Naive thymus-derived CD4-positive, alpha-beta T cell (primary cell): ENCODE results near the gene NCOA3. TPM values are rescaled to one million over a fixed set of nuclear protein-coding genes. Genes with fewer than 3 reads are reported as not detected.

Experiments used
- ATAC-seq: fragments of 150-1000 bp; cut with Tn5 transposase; 2 replicates; pipeline ENCODE4 v1.10.0; 2021; ENCODE audit warnings: mild to moderate bottlenecking, moderate library complexity
- CTCF ChIA-PET: fragments of 350-600 bp; sonication (Branson Sonifier 250); formaldehyde crosslinking; loops from one replicate; lab custom pipeline; 2021; ENCODE audit warnings: antibody characterized with exemption; lab: Charles Lee
- POLR2A ChIA-PET: fragments of 350-600 bp; sonication (Branson Sonifier 250); formaldehyde crosslinking; loops from one replicate; lab custom pipeline; 2021; ENCODE audit warnings: antibody characterized with exemption, inconsistent platforms; lab: Charles Lee
- DNase-seq, 9 donors: peaks; one replicate each; pipeline versions ENCODE4 v3.0.0 to v3.0.0-alpha.2; 2020 to 2022; ENCODE audit warnings: mixed read lengths in 1 of 9
- H3K27ac ChIP-seq: one replicate; pipeline ENCODE4 v1.7.0; 2013; ENCODE audit warnings: mild to moderate bottlenecking, low read depth, low read length, moderate library complexity
- H3K27me3 ChIP-seq, 2 donors: one replicate each; pipeline ENCODE4 v1.7.0; 2013; ENCODE audit warnings: low read length in 2 of 2, mild to moderate bottlenecking in 2 of 2, moderate library complexity in 2 of 2; ENCODE audit not compliant: control insufficient read depth in 2 of 2, insufficient read depth in 2 of 2
- H3K36me3 ChIP-seq, 3 experiments: 1 replicate in 2 of 3; 2 replicates in 1 of 3; pipeline ENCODE4 v1.7.0; 2013; ENCODE audit warnings: low read length in 3 of 3, mild to moderate bottlenecking in 3 of 3, moderate library complexity in 1 of 3; ENCODE audit not compliant: insufficient read depth in 3 of 3, control insufficient read depth in 2 of 3
- H3K4me1 ChIP-seq, 2 donors: one replicate each; pipeline ENCODE4 v1.7.0; 2013; ENCODE audit warnings: low read length in 2 of 2, mild to moderate bottlenecking in 2 of 2, moderate library complexity in 1 of 2; ENCODE audit not compliant: control insufficient read depth in 2 of 2, insufficient read depth in 2 of 2
- H3K4me3 ChIP-seq: 2 replicates; pipeline ENCODE4 v1.7.0; 2013; ENCODE audit warnings: mild to moderate bottlenecking, low read length
- H3K9me3 ChIP-seq, 3 experiments: 1 replicate in 2 of 3; 2 replicates in 1 of 3; pipeline ENCODE4 v1.7.0; 2013; ENCODE audit warnings: low read length in 3 of 3; ENCODE audit not compliant: control insufficient read depth in 2 of 3
- H3K27ac Mint-ChIP-seq, 9 donors: one replicate each; pipeline ENCODE4 v1.8.0; 2020 to 2022; ENCODE audit warnings: mixed read lengths in 9 of 9, mild to moderate bottlenecking in 8 of 9, moderate library complexity in 5 of 9, inconsistent platforms in 2 of 9
- H3K27me3 Mint-ChIP-seq, 5 donors: one replicate each; pipeline ENCODE4 v1.8.0; 2021 to 2022; ENCODE audit warnings: mixed read lengths in 5 of 5, mild to moderate bottlenecking in 1 of 5
- H3K36me3 Mint-ChIP-seq, 5 donors: one replicate each; pipeline ENCODE4 v1.8.0; 2020 to 2022; ENCODE audit warnings: mixed read lengths in 5 of 5, mild to moderate bottlenecking in 3 of 5, inconsistent platforms in 1 of 5
- H3K4me1 Mint-ChIP-seq, 7 donors: one replicate each; pipeline ENCODE4 v1.8.0; 2020 to 2022; ENCODE audit warnings: mixed read lengths in 7 of 7, mild to moderate bottlenecking in 3 of 7, inconsistent platforms in 1 of 7
- H3K4me3 Mint-ChIP-seq, 10 donors: one replicate each; pipeline ENCODE4 v1.8.0; 2020 to 2022; ENCODE audit warnings: mild to moderate bottlenecking in 10 of 10, mixed read lengths in 10 of 10, moderate library complexity in 6 of 10, inconsistent platforms in 2 of 10
- H3K9me3 Mint-ChIP-seq, 11 donors: one replicate each; pipeline ENCODE4 v1.8.0; 2020 to 2022; ENCODE audit warnings: mixed read lengths in 11 of 11, mild to moderate bottlenecking in 4 of 11, inconsistent platforms in 1 of 11, moderate library complexity in 1 of 11
- intact Hi-C, 2 donors: fragments of 100-400 bp; cut with micrococcal nuclease; formaldehyde crosslinking; loops; one replicate each; pipeline ENCODE4 v1.15.1; 2023
- polyA plus RNA-seq, 2 donors: library from polyadenylated mRNA; unstranded; fragments of 300-500 nt; fragmentation: Illumina TruSeq; gene quantifications; one replicate each; pipeline ENCODE4 v1.2.3, GENCODE V29; 2021
- total RNA-seq, 6 experiments: library from RNA in 5 of 6; stranded (reverse) in 5 of 6; gene quantifications; 1 replicate in 5 of 6; 2 replicates in 1 of 6; pipeline ENCODE4 v1.2.3 and lab custom pipeline; 2021 to 2026

NCOA3 gene
- total and polyA plus RNA-seq, 7 experiments from 2014 or later = 20.3 to 115 (median 85.5) TPM

GRCh38 chr20:47606983-47607613 lies 105.4 kb downstream of the NCOA3 start:
- intact Hi-C loops = loop anchor here in 1 of 2 donors (5.0 kb wide), 1 partner anchor 35 kb away; no protein-coding TSS in a partner anchor
- ATAC-seq (no peak), DNase-seq (no peak)
- Histone ChIP-seq H3K27ac (peak overlapping the region; percentile 26), H3K27me3 (no peaks in the 10 kb centered on the region), H3K9me3 (no peaks in the 10 kb centered on the region), H3K4me1 (peaks cover 34 to 42% of the 10 kb centered on the region in 2 donors), H3K36me3 (no peaks in the 10 kb centered on the region), H3K4me3 (no peak overlapping the region)
- Mint-ChIP-seq H3K27me3 (no peaks in the 10 kb centered on the region), H3K27ac (peak overlapping the region in 7 of 9 donors; percentile 6 to 92 (median 77)), H3K9me3 (peaks cover 0 to 4% (median 0%) of the 10 kb centered on the region in 11 donors), H3K4me1 (peaks cover 51 to 93% (median 84%) of the 10 kb centered on the region in 7 donors), H3K4me3 (peak overlapping the region in 8 of 10 donors; percentile 2 to 84 (median 34)), H3K36me3 (peaks cover 0 to 40% (median 7%) of the 10 kb centered on the region in 5 donors)
- ChIA-PET POLR2A (interaction anchor here (0.7 kb wide), 1 partner anchor 29 kb away, joined by 3 read pairs; no protein-coding TSS in a partner anchor), CTCF (no interaction called here)

- H3K4me1 Mint-ChIP-seq = peaks cover 46 to 84% (median 81%) of the 10 kb centered on the region in 7 donors
- intact Hi-C loops = loop anchor here in 1 of 2 donors (5.0 kb wide), 1 partner anchor 37 kb away; no protein-coding TSS in a partner anchor
- no peak overlapping the region for H3K4me3 ChIP-seq
Measured at GRCh38 chr20:47609001-47609400, 107.3 kb downstream of the NCOA3 start.

GRCh38 chr20:47610247-47610944 lies 108.7 kb downstream of the NCOA3 start:
- H3K27ac Mint-ChIP-seq = peak overlapping the region; percentile 65 to 96 (median 86)
- peaks cover 0 to 30% (median under 1%) of the 10 kb centered on the region in 5 donors for H3K36me3 Mint-ChIP-seq
- ATAC-seq = peak; percentile 89
- intact Hi-C loops = loop anchor here (1.0 to 5.0 kb wide), 3 partner anchors 108 to 123 kb away; partner anchors contain the start of gene NCOA3 (in 1 of the 2)
- no peaks in the 10 kb centered on the region for H3K9me3 ChIP-seq
- H3K4me3 Mint-ChIP-seq = peak overlapping the region in 8 of 10 donors; percentile 1 to 83 (median 39)
- DNase-seq = peak in 4 of 9 donors; percentile 5 to 68 (median 32)
- ChIA-PET CTCF (interaction anchor here (1.0 to 2.0 kb wide), 2 partner anchors 10 to 338 kb away, joined by 3 to 7 read pairs; no protein-coding TSS in a partner anchor), POLR2A (interaction anchor here (0.7 kb wide), 1 partner anchor 10 kb away, joined by 3 read pairs; no protein-coding TSS in a partner anchor)
- H3K27ac ChIP-seq = peak overlapping the region; percentile 17
- no peaks in the 10 kb centered on the region for H3K27me3 Mint-ChIP-seq
- peaks cover 26 to 38% of the 10 kb centered on the region in 2 donors for H3K4me1 ChIP-seq
- peaks cover 40 to 83% (median 77%) of the 10 kb centered on the region in 7 donors for H3K4me1 Mint-ChIP-seq
- no peaks in the 10 kb centered on the region for H3K36me3 ChIP-seq
- H3K27me3 ChIP-seq = no peaks in the 10 kb centered on the region
- no peak overlapping the region for H3K4me3 ChIP-seq
- H3K9me3 Mint-ChIP-seq = peaks cover 0 to 2% (median 0%) of the 10 kb centered on the region in 11 donors

More at GRCh38 chr20:47609001-47609400, 107.3 kb downstream of the NCOA3 start:
- Histone ChIP-seq H3K4me1 (peaks cover 26 to 42% of the 10 kb centered on the region in 2 donors), H3K27me3 (no peaks in the 10 kb centered on the region), H3K27ac (no peak overlapping the region), H3K36me3 (no peaks in the 10 kb centered on the region), H3K9me3 (no peaks in the 10 kb centered on the region)
- ATAC-seq = no peak
- ChIA-PET CTCF (interaction anchor here (0.6 to 2.0 kb wide), 3 partner anchors 10 to 118 kb away, joined by 3 to 7 read pairs (median 5); no protein-coding TSS in a partner anchor), POLR2A (interaction anchor here (0.7 kb wide), 1 partner anchor 10 kb away, joined by 3 read pairs; no protein-coding TSS in a partner anchor)
- peaks cover 0 to 33% (median 5%) of the 10 kb centered on the region in 5 donors for H3K36me3 Mint-ChIP-seq
- no peaks in the 10 kb centered on the region for H3K27me3 Mint-ChIP-seq
- H3K27ac Mint-ChIP-seq = peak overlapping the region in 7 of 9 donors; percentile 21 to 81 (median 49)
- H3K4me3 Mint-ChIP-seq = peak overlapping the region in 4 of 10 donors; percentile 4 to 20 (median 10)
- H3K9me3 Mint-ChIP-seq = peaks cover 0 to 2% (median 0%) of the 10 kb centered on the region in 11 donors
- DNase-seq = no peak

GRCh38 chr20:47610945-47611250 lies 109.2 kb downstream of the NCOA3 start:
- no peaks in the 10 kb centered on the region for H3K27me3 Mint-ChIP-seq
- intact Hi-C loops = loop anchor here (1.0 to 5.0 kb wide), 3 partner anchors 108 to 124 kb away; partner anchors contain the start of gene NCOA3 (in 1 of the 2)
- no peaks in the 10 kb centered on the region for H3K36me3 ChIP-seq
- peaks cover 24 to 38% of the 10 kb centered on the region in 2 donors for H3K4me1 ChIP-seq
- H3K27ac ChIP-seq = peak overlapping the region; percentile 17
- H3K4me3 ChIP-seq = no peak overlapping the region
- peak overlapping the region in 8 of 10 donors; percentile 1 to 83 (median 40) for H3K4me3 Mint-ChIP-seq
- POLR2A ChIA-PET = interaction anchor here (0.7 kb wide), 1 partner anchor 10 kb away, joined by 3 read pairs; no protein-coding TSS in a partner anchor
- H3K9me3 ChIP-seq = no peaks in the 10 kb centered on the region
- ATAC-seq (peak; percentile 54), DNase-seq (no peak)
- H3K27ac Mint-ChIP-seq = peak overlapping the region; percentile 65 to 96 (median 86)
- H3K4me1 Mint-ChIP-seq = peaks cover 37 to 81% (median 72%) of the 10 kb centered on the region in 7 donors
- H3K27me3 ChIP-seq = no peaks in the 10 kb centered on the region
- peaks cover 0 to 2% (median 0%) of the 10 kb centered on the region in 11 donors for H3K9me3 Mint-ChIP-seq
- CTCF ChIA-PET = interaction anchor here (1.0 to 2.0 kb wide), 2 partner anchors 10 to 338 kb away, joined by 3 to 7 read pairs; no protein-coding TSS in a partner anchor
- peaks cover 0 to 29% (median 0%) of the 10 kb centered on the region in 5 donors for H3K36me3 Mint-ChIP-seq

DNA sequence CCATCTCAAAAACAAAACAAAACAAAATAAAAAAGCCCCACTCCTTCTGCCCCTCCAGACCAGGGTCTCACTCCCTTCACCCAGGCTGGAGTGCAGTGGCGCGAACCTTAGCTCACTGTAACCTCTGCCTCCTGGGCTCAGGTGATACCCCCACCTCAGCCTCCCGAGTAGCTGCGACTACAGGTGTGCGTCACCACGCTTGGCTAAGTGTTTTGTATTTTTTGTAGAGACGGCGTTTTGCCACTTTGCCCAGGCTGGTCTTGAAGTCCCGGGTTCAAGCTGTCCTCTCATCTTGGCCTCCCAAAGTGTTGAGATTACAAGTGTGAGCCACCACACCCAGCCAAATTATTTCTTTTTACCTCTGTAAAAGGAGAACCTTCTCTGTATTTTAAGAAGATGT lies 110.1 kb downstream of the NCOA3 start:
- Histone ChIP-seq H3K4me3 (no peak overlapping the region), H3K27ac (no peak overlapping the region), H3K9me3 (no peaks in the 10 kb centered on the region), H3K4me1 (peaks cover 15 to 32% of the 10 kb centered on the region in 2 donors), H3K36me3 (no peaks in the 10 kb centered on the region), H3K27me3 (no peaks in the 10 kb centered on the region)
- intact Hi-C loops = loop anchor here (2.0 to 5.0 kb wide), 2 partner anchors 109 kb away; partner anchors contain the start of gene NCOA3 (in 1 of the 2)
- Mint-ChIP-seq H3K4me3 (no peak overlapping the region), H3K4me1 (peaks cover 31 to 77% (median 68%) of the 10 kb centered on the region in 7 donors), H3K27me3 (no peaks in the 10 kb centered on the region), H3K36me3 (peaks cover 0 to 24% (median 0%) of the 10 kb centered on the region in 5 donors), H3K27ac (peak overlapping the region in 7 of 9 donors; percentile 55 to 96 (median 77)), H3K9me3 (peaks cover 0 to 2% (median 0%) of the 10 kb centered on the region in 11 donors)
- POLR2A ChIA-PET = no interaction called here
- DNase-seq (no peak), ATAC-seq (no peak)
- CTCF ChIA-PET = no interaction called here

- intact Hi-C loops = loop anchor here in 1 of 2 donors (5.0 kb wide), 1 partner anchor 110 kb away; the partner anchor contains the start of gene NCOA3
- no peak overlapping the region for H3K27ac ChIP-seq
Measured at GRCh38 chr20:47612670-47613069, 111.0 kb downstream of the NCOA3 start.

More at GRCh38 chr20:47612670-47613069, 111.0 kb downstream of the NCOA3 start:
- Mint-ChIP-seq H3K9me3 (peaks cover 0 to 2% (median 0%) of the 10 kb centered on the region in 11 donors), H3K4me3 (no peak overlapping the region), H3K4me1 (peaks cover 27 to 77% (median 64%) of the 10 kb centered on the region in 7 donors), H3K27me3 (no peaks in the 10 kb centered on the region), H3K36me3 (peaks cover 0 to 22% (median 0%) of the 10 kb centered on the region in 5 donors), H3K27ac (peak overlapping the region in 8 of 9 donors; percentile 55 to 90 (median 74))
- Histone ChIP-seq H3K27me3 (no peaks in the 10 kb centered on the region), H3K4me1 (peaks cover 9 to 25% of the 10 kb centered on the region in 2 donors), H3K4me3 (no peak overlapping the region), H3K36me3 (no peaks in the 10 kb centered on the region), H3K9me3 (no peaks in the 10 kb centered on the region)
- POLR2A ChIA-PET = no interaction called here
- ATAC-seq (no peak), DNase-seq (no peak)
- CTCF ChIA-PET = interaction anchor here (0.7 kb wide), 1 partner anchor 21 kb away, joined by 6 read pairs; no protein-coding TSS in a partner anchor
